ENCODE results near the gene CYB5R4.
"Not testable (repeated sequence)": the region's sequence is repeated elsewhere in the genome, so short reads cannot be mapped to it uniquely, and the experiment has no call there.

The CYB5R4 gene

GRCh38 chr6:83867043-83867442, 7.6 kb downstream of the CYB5R4 start:
- no peak for DNase-seq (ENCODE audit: low read depth)

DNA sequence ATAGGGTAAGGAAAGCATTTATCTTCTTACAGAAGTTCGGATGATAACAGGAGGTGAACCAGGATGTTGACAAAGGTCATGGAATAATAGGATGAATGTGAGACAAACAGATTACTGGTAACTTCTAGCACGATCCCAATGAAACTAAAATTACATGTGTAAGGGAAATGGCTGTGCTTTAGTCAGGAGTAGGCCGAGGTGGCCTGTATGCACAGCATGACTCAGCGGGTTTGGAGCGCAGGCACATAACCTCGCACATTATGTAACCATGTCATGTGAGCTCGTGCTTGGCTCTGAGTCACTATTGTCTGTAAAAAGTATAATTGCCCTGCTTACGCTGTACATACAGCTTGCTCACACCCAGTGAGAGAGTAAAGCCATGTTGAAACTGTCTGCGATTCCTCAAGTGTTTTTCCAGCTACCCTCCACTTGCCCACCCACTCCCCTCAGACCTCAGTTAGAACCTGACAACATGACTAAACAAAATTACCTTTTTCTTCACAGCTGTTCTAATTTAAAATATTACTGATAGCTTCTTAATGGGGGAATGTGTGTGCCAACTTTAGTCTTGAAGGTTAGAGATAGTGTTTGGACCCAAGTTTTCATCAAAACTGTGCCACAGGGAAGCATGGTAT, 8.2 kb downstream of the CYB5R4 start:
- DNase-seq (ENCODE audit: low read depth) = peak; percentile 91

DNA sequence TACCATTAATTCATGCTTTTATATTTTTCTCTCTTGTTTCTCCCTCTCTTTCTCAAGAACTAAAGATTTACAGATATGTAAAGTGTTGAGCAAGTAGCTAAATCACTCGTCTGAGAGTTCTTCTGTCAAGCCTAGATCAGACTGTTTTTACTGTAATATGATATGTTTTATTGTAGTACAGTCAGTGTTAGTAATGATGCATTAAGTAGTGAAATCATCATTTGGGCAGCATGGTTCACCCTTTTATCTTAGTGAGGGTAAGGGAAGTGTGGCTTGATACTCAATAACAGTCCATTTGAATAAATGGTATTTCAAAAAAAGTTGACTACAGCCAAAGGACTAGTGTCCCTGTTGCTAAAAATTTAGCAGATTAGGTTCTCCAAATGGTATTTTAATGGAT, 9.2 kb downstream of the CYB5R4 start:
- DNase-seq (ENCODE audit: low read depth) = peak; percentile 68

- no peak for DNase-seq (ENCODE audit: low read depth)
Measured at GRCh38 chr6:83870649-83871048, 11.2 kb downstream of the CYB5R4 start.

GRCh38 chr6:83872386-83873118, 13.1 kb downstream of the CYB5R4 start:
- no peak for DNase-seq (ENCODE audit: low read depth)

GRCh38 chr6:83873869-83874268, 14.4 kb downstream of the CYB5R4 start:
- no peak for DNase-seq (ENCODE audit: low read depth)

- DNase-seq (ENCODE audit: low read depth) = no peak
Measured at GRCh38 chr6:83875843-83876242, 16.4 kb downstream of the CYB5R4 start.

GRCh38 chr6:83878902-83879644, 19.6 kb downstream of the CYB5R4 start:
- no peak for DNase-seq (ENCODE audit: low read depth)

DNA sequence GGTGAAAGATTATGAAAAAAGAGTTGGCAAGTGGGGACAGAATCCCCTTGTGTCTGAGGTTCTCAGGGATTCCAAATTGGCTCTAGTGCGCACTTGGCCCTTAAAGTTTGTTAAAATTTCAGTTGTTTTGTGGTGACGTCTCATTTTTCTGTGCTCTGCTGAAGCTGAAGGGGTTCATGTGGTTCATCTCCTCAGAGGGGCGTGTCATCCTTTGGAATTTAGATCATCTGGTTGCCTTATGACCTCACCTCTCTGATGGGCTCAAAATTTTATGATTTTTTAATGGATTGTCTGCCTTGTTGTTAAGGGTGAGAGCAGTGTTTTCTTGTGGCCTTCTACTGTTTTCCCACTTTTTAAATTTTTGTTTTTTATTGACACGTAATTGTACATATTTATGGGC, 20.3 kb downstream of the CYB5R4 start:
- DNase-seq (ENCODE audit: low read depth) = no peak

DNA sequence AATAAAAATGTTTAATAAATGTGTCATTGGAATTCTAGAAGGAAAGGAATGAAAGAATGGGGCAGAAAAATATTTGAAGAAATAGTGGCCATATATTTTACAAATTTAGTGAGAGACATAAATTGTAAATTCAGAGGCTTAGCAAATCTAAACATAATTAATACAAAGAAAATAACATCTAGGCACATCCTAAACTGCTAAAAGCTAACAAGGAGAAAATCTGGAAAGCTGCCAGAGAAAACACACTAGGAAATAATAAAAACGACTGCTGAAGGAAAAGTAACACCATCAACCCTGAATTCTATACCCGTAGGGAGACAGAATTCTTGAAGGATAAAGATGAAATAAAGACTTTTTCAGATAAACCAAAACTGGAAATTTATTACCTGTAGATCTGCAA, 23.8 kb downstream of the CYB5R4 start:
- no peak for DNase-seq (ENCODE audit: low read depth)

DNA sequence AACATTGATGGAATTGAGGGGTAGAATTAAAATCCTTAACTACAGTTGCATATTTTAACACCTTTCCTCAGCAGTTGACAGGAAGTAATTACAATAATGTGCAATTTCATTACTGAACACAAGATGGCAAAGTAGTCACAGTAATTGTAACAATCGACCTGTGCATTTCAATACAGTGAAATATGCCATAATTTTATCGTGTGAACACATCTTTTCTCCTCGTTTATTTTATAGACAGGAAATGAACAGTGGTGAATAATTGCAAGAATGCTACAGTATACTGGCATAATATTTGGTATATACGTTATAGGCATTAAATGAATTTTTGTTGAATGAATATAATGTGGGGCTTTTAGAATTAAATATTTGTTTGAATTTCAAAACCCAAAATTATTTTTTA, 25.0 kb downstream of the CYB5R4 start:
- no peak for DNase-seq (ENCODE audit: low read depth)

- no peak for DNase-seq (ENCODE audit: low read depth)
Measured at GRCh38 chr6:83885984-83886383, 26.5 kb downstream of the CYB5R4 start.

GRCh38 chr6:83889621-83890020, 30.1 kb downstream of the CYB5R4 start:
- no peak for DNase-seq (ENCODE audit: low read depth)

GRCh38 chr6:83890520-83890919, 31.0 kb downstream of the CYB5R4 start:
- DNase-seq (ENCODE audit: low read depth) = no peak

DNA sequence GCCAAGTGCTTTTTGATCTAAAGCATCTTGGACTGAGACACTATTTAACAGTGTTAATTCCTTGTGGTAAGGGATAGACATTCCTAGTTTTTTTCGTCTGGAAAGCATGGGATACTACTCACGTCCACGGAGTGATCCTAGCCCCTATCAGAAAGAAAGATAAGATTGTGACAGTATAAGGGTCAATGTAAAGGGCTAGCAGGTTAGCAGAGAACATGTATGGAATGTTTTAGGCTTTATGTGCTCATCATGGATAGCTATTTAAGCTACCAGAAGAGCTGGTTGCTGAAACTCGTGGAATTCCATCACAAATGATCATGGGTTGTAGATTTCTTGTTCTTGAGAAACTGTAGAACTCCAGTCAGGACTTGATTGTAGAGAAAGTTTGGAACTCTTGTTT, 32.1 kb downstream of the CYB5R4 start:
- no peak for DNase-seq (ENCODE audit: low read depth)

GRCh38 chr6:83893024-83893423, 33.5 kb downstream of the CYB5R4 start:
- DNase-seq (ENCODE audit: low read depth) = no peak

DNA sequence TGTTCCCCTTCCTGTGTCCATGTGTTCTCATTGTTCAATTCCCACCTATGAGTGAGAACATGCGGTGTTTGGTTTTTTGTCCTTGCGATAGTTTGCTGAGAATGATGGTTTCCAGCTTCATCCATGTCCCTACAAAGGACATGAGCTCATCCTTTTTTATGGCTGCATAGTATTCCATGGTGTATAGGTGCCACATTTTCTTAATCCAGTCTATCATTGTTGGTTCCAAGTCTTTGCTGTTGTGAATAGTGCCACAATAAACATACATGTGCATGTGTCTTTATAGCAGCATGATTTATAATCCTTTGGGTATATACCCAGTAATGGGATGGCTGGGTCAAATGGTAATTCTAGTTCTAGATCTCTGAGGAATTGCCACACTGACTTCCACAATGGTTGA, 37.6 kb downstream of the CYB5R4 start:
- not testable (repeated sequence) for DNase-seq (ENCODE audit: low read depth)

DNA sequence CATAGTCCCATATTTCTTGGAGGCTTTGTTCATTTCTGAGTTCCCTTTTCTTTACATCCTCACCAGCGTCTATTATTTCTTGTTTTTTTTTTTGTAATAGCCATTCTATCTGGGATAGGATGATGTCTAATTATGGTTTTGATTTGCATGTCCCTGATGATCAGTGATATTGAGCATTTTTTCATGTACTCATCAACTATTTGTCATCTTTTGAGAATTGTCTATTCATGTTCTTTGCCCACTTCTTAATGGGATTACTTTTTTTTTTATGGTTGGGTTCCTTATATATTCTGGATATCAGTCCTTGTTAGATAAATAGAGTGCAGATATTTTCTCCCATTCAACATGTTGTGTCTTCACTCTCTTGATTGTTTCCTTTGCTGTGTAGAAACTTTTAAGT, 42.1 kb downstream of the CYB5R4 start:
- no peak for DNase-seq (ENCODE audit: low read depth)

DNA sequence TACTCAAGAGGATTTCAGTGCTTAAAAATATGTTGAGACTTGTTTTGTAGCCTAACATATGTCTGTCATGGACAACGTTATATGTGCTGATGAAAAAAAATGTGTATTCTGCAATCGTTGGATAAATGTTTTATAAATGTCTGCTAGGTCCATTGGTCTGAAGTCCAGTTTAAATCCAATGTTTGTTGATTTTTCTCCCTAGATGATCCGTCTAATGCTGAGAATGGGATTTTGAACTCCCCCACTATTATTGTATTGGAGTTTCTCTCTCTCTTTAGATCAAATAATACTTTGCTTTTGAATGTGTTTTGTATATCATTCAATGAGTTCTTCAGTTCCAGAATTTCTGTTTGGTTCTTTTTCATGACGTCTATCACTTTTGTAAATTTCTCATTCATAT, 44.9 kb downstream of the CYB5R4 start:
- DNase-seq (ENCODE audit: low read depth) = no peak

DNA sequence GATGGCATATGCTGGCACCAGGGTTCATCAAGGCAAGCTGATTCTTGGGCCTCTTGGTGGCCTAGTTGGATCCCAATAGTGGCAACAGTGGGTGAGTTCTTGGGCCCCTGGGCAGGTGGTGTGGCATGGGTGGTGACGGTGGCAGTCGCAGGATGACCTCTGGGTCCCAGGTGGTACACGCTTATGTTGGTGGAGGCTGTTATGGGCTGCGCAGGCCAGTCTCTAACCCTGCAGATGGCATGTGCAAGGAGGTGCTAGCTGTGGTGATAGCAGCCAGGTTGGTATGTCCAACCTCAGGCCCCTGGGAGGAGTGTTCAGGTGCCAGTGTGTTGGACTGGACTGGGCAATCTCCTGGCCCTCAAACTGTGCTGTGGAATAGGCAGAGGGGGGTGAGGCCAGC, 46.2 kb downstream of the CYB5R4 start:
- DNase-seq (ENCODE audit: low read depth) = no peak

DNA sequence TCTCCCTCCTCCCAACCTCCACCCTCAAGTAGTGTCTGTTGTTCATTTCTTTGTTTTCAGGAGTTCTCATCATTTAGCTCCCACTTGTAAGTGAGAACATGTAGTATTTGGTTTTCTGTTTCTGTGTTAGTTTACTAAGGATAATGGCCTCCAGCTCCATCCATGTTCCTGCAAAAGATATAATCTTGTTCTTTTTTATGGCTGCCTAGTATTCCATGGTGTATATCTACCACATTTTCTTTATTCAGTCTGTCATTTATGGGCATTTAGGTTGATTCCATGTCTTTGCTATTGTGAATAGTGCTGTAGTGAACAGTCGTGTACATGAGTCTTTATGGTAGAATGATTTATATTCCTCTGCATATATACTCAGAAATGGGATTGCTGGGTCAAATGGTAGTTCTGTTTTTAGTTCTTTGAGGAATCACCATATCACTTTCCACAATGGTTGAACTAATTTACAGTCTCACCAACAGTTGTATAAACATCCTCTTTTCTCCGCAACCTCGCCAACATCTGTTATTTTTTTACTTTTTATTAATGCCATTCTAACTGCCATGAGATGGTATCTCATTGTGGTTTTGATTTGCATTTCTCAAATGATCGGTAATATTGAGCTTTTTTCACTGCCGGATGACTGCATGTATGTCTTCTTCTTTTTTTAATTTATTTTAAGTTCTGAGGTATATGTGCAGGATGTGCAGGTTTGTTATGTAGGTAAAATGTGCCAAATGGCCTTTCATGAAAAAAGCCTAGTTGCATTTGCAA, 48.3 kb downstream of the CYB5R4 start:
- DNase-seq (ENCODE audit: low read depth) = not testable (repeated sequence)

DNA sequence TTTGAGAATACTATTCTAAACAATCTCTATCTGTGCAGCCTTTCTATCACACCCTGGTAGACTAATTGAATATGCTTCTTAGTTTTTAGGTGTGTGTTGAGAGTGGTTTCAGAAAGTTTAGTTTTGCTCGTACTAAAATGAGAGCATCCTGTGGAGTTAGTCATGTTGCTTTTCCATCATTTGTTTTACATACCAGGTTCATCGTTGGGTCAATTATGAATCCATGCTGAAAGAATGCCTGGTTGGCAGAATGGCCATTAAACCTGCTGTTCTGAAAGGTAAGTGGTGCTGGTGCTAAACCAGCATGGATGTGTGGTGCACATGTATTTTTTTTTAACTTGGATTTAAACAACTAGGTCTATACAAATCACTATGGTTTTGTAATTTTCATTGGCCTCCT, 49.3 kb downstream of the CYB5R4 start:
- DNase-seq (ENCODE audit: low read depth) = peak; percentile 45

DNA sequence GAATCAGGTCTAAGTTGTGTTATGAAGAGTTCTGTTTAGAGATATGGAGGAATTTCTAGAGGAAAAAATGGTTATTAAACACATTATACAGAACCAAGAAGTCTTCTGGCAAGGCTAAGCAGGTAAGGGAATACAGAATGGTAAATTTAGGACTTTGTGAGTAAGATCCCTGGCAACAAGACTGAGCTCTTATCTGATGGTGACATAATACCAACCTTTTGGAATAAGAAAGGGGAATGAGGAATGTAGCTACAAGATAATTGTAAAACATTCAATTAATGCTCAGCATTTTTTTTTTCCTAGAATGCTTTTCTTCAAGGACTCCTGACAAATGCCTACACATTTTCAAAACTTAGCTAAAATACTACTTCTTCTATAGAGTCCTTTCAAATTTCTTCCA, 51.8 kb downstream of the CYB5R4 start:
- no peak for DNase-seq (ENCODE audit: low read depth)

Data from non-pigmented ciliary epithelial cell (primary cell).